CD4-positive, alpha-beta T cell treated with Interleukin-2 at 100 ng/mL for 4 hours (primary cell): Measurements from ENCODE around the gene GLS.
A peak's percentile ranks its signal among the peaks of the same experiment; 100 is the strongest.
"Not testable (repeated sequence)": the region's sequence is repeated elsewhere in the genome, so short reads cannot be mapped to it uniquely, and the experiment has no call there.

Experiments
- DNase-seq: peaks from one replicate; pipeline ENCODE4 v3.0.0-alpha.2; 2020; ENCODE audit warnings: low spot score

Gene GLS

GRCh38 chr2:190856985-190857384 lies 23.6 kb upstream of the GLS start:
- DNase-seq, result no peak

DNA sequence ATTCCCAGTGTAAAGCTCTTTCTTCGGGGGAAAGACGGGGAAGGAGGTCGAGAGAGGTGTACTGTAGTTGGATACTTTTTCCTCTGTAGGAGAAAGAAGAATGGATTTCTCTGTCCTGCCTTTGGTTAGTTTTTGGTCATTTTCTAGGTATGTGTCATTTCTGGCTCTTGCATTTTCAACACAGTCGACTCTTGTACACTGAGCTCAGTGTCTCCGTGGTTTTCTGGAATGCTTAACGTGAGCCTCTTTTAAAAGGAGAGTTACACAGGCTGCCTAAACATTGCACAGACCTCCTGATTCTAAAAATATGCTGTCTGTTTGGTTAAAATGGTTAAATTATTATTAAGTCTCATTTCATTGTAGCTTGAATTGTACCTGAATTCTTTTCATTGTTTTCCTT lies 21.8 kb upstream of the GLS start:
- DNase-seq, result no peak

- no peak for DNase-seq
These were observed 21.0 kb upstream of the GLS start for GRCh38 chr2:190859347-190860297.

DNA sequence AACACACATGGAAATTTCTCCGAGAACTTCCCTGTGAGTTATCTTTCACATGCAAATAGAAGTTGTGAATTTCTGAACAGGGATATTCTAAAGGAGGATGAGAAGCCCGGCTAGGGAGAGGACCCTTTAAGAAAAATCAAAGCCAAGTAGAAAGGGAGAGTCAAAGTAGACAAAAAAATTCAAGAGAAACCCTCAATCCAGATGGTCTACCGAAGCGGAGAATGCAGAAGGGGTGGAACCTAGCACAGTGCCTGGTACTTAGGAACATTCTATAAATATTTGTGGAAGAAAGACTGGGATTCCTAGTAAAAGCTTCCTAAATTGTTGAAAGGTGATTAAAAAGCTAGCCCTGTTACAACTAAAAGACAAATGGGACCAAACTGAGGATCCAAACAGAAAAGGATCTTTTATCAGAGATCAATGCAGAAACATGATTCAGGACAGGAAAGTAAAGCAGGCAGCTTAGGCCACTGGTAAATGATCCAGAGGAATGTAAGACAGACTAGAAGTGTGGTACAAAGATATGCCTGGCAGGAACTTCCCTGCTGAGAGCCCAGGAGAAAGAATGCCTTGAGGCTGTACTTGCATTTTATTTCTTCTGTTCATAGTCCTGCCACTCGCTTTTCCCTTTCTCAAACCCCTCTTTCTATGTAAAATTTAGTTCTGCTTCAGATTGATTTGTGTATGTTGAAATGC lies 19.5 kb upstream of the GLS start:
- no peak for DNase-seq

DNA sequence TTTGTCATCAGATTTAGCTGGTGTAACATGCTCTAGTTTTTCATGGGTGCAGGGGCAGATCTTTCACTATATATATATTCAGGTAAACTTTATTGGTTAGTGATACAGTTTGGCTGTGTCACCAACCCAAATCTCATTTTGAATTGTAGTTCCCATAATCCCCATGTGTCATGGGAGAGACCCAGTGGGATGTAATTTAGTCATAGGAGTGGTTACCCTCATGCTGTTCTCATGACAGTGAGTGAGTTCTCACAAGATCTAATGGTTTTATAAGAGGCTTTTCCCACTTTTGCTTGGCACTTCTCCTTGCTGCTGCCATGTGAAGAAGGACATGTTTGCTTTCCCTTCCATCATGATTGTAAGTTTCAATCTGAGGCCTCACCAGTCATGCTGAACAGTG lies 18.5 kb upstream of the GLS start:
- not testable (repeated sequence) for DNase-seq

- no peak for DNase-seq
These were observed 18.0 kb upstream of the GLS start for GRCh38 chr2:190862571-190862991.

DNA sequence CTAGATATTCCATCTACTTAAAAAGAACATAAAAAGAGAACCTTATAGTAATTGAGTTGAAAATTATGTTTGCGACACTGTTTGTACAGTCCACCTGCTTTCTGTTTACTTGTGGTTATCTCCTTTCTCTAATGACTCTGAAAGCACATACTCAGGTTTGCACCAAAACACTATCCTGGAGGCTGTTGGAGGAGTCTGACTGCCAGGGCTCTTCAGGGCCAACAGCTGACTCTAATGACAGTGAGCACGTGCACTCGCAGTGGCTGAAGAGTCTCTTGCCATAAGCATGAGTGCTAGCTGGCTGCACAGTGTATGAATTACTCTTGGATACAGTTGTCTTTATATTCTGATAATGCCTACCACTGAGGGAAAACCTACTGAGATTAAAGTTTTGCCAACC lies 16.7 kb upstream of the GLS start:
- DNase-seq, result no peak

- no peak for DNase-seq
These were observed 16.2 kb upstream of the GLS start for GRCh38 chr2:190864375-190864774.

DNA sequence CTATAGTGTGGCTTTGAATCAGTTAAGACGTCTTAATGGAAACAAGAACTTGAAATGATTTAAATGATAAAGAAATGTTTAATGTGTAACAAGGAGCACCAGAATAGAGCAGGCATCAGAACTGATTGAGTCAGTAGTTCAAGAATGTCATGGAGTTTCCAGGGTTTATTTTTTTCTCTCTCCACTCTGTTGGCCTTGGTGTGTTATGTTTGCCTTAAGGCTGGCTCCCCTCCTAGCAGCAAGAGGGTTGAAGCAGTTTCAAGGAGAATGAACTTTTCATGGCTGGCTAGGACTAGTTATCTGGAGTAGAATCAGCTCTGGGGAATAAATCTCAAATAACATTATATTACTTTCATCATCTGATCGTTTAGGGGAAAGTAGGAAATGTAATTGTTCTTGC lies 13.4 kb upstream of the GLS start:
- DNase-seq, result no peak

- DNase-seq, result no peak
These were observed 12.8 kb upstream of the GLS start for GRCh38 chr2:190867832-190868231.

DNA sequence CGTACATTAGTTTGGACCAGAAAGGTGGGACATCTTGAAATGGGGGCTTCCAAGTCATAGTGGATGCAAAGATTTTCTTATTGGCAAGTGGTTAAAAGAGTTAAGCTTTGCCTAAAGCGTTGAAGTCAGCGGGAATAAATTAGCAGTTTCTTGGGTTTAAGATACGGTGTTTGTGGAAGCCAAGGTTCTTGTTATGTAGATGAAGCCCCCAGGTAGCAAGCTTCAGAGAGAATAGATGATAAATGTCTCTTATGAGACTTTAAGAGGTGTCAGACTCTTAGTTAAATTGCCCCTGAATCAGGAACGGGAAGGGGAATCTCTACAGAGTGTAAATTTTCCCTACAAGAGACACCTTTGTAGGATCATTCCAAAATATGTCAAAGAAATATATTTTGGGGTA lies 10.9 kb upstream of the GLS start:
- no peak for DNase-seq

- DNase-seq, result not testable (repeated sequence)
These were observed 7.2 kb upstream of the GLS start for GRCh38 chr2:190873451-190873850.

DNA sequence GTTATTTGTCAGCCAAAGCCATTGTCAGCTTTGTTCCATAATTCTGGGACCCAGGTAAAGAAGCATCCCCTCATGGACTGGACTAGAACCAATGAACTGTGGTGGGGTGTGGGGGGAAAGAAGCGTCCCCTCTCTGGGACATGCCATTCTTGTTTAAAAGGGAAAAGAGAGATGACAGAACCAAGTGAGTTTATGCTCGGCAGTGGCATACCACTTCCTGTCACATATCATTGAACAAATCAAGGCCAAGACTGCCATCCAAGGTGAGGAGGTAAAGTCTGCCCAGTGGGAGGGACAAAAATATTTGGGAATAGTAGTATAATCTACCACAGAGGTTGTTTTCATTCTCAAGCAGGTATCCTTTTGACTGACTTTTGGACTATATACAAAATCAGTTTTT lies 4.7 kb upstream of the GLS start:
- DNase-seq, result peak; percentile 39

GRCh38 chr2:190876631-190877030 lies 4.0 kb upstream of the GLS start:
- no peak for DNase-seq

DNA sequence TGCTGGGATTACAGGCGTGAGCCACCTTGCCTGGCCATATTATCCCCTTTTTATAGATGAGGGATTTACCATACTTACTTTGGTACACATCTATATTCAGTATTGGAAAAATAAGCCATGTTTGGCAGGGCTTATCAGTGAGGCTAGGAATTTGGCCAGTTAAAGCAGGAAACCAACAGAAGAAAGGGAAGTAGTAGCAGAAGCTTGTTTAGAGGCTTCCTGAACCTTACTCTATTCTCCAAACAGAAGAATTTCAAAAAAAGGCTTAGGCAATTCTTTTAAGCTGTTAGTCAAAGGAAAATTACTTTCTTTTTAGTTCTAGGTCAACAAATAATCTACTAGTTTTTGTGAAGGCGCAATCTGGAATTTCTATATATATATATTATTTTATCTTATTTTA lies 3.2 kb upstream of the GLS start:
- no peak for DNase-seq

DNA sequence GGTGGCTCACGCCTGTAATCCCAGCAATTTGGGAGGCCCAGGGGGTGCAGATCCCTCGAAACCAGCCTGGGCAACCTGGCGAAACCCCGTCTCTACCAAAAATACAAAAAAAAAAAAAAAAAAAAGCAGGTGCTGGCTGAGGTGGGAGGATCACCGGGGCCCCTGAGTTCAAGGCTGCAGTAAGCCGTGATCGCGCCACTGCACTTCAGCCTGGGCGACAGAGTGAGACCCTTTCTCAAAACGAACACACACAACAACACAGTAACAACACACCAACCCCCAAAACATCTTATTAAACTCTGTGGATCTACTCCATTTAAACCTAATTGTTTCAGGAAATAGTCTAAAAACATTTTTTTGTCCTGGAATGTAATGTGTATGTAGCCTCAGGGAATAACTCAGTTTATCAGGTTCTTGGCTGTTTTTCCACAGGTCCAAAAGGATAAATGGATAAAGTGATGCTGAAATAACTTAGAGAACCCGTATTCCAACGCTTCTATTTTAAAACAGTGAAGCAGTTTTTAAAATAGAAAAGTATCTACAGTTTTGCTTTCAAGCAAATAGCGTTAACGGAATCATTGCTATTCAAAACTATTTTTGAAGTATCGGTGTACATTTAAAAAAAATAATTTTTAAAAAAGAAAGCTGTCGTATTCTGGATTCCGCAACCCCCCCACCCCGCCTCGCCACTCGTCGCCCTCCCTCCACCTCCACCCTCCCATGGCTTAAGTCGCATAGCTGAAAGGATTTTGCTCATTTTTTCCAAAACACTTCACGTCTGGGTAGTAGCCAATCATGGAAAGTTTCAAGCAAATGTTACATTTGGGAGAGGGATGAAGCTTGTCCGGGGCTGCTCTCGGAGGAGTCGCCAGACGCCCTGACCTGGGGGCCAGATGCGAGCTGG lies 895 bp upstream of the GLS start:
- peak; percentile 33 for DNase-seq

DNA sequence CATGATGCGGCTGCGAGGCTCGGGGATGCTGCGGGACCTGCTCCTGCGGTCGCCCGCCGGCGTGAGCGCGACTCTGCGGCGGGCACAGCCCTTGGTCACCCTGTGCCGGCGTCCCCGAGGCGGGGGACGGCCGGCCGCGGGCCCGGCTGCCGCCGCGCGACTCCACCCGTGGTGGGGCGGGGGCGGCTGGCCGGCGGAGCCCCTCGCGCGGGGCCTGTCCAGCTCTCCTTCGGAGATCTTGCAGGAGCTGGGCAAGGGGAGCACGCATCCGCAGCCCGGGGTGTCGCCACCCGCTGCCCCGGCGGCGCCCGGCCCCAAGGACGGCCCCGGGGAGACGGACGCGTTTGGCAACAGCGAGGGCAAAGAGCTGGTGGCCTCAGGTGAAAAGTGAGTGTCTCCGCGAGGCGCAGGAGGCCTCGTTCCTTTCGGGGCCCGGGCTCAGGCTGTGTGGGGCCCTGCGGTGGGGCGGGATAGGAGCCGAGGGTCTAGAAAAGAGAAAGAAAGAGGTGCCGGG lies 520 bp downstream of the GLS start:
- DNase-seq, result no peak

GRCh38 chr2:190881598-190882410 lies 1.2 kb downstream of the GLS start:
- peak; percentile 68 for DNase-seq

DNA sequence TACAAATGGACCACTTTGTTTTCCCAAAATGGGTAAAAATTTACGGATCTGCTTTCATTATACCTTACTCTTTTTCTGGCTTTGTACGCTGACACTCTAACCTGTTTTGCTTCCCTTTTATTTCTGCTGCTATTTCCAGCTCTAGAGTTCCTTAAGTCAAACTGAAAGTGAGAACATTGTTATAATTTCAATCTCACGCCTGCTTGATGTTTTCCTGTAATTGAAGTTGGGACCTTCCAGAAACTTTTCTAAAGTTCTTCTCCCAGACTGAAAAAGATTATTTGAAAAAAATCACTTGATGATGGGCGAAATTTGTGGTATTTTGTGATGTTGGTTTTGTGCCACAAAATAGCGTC lies 1.8 kb downstream of the GLS start:
- no peak for DNase-seq

DNA sequence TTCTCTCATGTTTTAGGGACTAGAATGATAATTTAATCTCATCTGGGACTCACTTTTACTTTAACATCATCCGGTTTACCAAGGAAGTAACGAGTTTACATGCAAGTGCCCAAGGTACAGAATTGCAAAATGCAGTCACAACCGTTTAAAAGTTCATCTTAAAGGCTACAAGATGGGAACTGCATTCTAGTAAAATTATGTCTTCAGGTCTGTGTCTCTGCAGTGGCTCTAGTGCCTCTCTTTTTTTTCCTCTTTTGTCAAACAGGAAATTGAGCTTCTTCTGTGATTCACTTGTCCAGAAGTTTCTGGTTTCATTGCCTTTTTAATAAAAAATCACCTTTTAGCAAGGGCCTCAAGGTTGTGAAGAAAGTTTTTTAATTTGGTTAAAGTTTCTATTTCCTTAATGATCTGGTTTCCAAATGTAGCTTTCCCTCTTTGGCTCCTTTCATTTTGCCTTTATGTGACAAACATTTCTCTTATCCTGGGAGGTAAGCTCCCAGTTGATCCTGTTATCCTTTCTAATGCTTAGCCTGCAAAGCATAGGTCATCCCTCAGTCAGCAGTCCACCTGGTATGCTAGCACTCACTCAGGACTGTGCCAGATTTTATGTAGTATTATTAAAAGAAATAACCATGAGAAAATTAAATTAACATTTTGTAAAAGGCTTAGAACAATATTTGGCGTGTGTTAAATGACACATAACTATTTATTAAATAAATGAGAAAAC lies 2.4 kb downstream of the GLS start:
- peak; percentile 29 for DNase-seq

DNA sequence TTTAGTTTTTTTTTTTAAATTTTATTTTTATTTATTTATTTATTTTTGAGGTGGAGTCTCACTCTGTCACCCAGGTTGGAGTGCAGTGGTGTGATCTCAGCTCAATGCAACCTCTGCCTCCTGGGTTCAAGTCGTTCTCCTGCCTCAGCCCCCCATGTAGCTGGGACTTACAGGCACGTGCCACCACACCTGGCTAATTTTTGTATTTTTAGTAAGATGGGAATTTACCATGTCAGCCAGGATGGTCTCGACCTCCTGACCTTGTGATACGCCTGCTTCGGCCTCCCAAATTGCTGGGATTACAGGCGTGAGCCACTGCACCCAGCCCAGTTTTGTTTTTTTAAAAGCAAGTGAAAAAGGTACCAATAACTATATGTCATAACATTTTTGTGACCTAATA lies 5.2 kb downstream of the GLS start:
- not testable (repeated sequence) for DNase-seq
